Activated CD4-positive, alpha-beta T cell treated with anti-CD3 and anti-CD28 coated beads, Interleukin-2, amount 50 U/mL, for 48 hours (primary cell): ENCODE measurements around the gene SDCBP2.

Source experiments
- DNase-seq, 2 experiments: peaks; one replicate each; pipeline ENCODE4 v3.0.0-alpha.2; 2020

Gene SDCBP2

GRCh38 chr20:1328680-1329330, at the start of gene SDCBP2:
TSS of gene SDCBP2 (minus strand) at chr20:1329139. CDS start at chr20:1320416, 8,723 bp downstream.
- DNase-seq: peak in 1 of 2 experiments; percentile 2

GRCh38 chr20:1378735-1379125, 49.8 kb upstream of the SDCBP2 start:
- DNase-seq: no peak

DNA sequence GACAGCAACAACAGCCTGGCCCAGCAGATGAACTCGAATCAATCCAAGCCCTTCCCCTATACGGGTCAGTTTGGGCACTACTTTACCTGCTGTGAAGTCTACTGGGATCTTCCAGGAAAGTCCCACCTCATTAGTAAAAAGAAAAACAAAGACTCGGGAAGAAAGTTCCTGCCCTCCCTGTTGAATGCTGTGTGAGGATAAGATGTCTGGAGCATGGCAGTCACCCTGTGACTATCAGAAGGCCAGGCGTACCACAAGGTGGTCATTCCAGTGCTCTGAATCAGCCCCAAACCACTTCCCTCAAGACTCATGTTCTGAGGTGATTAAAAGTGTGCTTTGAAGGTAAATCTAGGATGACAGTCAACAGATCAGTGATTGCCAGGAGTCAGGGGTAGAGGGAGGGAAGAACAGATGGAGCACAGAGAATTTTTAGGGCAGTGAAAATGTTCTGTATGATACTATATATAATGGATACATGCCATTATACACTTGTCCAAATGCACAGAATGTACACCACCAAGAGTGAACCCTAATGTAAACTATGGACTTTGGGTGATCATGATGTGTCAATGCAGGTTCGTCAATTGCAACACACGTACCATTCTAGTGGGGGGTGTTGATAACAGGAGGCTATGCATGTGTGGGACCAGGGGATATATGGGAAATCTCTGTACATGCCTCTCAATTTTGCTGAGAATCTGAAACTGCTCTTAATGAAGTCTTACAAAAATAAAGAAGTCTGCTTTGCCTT, 49.2 kb upstream of the SDCBP2 start:
- DNase-seq: no peak

DNA sequence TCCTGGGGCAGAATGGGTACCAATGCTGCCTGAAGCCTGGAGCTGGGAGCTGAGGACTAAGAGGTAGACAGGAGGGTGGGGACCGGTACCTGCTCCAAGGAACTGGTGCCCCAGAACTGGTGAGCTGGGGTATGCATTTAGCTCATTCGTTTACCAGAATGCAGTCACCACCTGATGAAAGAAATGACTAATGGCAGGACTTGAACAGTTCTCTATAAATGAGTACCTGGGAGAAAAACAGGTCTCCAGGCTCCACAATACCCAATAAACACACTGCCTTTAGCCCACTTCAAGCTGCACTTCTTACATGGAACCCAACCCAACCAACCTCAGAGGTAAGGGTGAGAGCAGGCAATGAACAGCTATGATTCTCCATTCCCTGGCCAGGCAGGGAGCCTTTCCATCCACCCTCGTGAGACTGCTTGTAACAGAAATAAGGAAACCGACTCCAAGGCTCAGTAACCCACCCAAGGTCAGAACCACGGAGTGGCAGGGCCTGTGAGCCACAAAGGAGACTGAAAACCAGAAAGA, 48.5 kb upstream of the SDCBP2 start:
- DNase-seq: no peak

- DNase-seq: no peak
Measured at GRCh38 chr20:1376408-1377270, 47.7 kb upstream of the SDCBP2 start.

DNA sequence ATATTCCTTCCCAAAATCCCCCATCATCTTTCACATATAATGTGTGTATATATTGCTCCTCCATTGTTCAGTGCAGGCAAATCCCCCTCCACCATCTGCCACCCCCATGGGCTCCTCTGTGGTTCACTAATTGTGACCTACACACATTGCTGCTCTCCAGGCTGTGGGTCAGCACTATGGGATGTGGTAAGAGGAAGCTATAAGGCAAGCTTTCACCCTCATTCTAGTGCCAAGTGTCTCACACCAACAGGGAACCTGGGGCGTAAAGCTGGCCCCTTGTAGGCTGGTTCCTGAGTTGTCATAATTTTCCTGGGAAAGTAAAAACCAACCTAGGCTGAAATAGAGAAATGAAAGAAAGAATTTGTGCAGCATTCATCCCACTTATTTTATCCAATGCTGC, 47.1 kb upstream of the SDCBP2 start:
- no peak for DNase-seq

GRCh38 chr20:1375515-1375914, 46.6 kb upstream of the SDCBP2 start:
- DNase-seq: no peak

DNA sequence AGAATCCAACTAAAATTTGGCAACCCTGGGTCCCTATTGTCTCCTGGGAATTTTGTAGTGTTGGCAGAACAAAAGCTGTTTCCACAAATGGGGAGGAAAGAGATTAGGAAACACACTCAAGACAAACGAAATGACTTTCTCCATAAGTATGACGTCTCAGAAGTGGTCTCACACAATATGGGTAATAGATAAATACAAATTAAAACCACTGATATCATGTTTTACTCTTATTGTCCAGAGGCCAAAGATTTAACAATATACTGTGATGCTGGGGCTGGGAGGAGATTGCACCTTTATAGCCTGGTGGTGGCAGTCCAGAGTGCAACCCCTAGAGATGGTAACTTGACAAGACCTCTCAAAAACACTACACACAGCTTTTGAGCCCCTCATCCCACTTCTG, 45.3 kb upstream of the SDCBP2 start:
- no peak for DNase-seq

GRCh38 chr20:1373614-1374013, 44.7 kb upstream of the SDCBP2 start:
- DNase-seq: no peak

DNA sequence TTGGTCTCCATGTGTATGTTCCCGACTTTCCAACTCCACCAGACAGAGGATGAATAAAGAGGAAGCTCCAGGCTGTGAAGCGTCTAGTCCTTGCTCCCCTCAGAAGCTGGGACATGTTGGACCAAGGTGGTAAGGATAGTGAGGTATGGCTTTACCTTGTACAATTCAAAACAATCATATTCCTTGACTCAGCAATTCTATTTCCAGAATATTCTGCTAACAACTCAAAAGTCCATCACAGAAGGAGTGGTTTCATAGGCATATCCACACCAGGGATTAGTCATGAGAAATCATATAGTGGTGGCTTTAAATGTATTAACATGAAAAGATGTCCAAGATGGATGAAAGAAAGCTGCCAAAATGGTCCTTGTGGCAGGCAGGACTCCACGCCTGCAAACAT, 44.1 kb upstream of the SDCBP2 start:
- no peak for DNase-seq

DNA sequence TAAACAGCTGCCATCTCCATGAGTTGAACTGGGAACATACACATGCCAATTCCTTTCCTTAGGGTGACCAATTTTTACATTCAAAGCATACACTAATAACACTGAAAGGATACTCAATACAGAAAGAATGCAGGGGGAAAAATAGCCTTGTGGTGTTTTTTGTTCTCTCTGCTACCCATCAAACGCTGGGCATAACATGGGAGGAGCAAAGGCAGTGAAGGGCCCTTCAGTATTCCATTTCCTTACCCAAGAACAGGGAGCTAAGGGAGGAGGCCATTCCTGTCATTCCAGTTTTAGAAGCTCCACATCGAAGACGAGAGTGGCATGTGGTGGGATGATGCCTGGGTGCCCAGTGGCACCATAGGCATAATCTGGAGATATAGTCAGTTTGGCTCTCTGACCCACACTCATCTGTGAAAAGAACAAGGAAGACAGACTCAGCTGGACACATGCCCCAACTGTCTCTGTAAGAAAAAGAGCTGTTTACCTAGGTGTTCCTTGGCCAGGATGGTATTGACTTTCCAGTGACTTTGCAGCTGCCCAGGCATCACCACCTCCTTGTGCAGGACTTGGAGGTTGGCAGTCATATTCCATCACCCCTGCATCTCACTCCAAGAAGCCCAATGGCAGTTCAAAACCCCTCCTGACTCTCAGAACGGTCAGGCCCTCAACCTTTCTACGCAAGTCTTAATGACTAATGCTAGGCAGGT, 43.0 kb upstream of the SDCBP2 start:
- DNase-seq: no peak

GRCh38 chr20:1371202-1371782, 42.4 kb upstream of the SDCBP2 start:
- DNase-seq: no peak

GRCh38 chr20:1370548-1371110, 41.7 kb upstream of the SDCBP2 start:
- no peak for DNase-seq

DNA sequence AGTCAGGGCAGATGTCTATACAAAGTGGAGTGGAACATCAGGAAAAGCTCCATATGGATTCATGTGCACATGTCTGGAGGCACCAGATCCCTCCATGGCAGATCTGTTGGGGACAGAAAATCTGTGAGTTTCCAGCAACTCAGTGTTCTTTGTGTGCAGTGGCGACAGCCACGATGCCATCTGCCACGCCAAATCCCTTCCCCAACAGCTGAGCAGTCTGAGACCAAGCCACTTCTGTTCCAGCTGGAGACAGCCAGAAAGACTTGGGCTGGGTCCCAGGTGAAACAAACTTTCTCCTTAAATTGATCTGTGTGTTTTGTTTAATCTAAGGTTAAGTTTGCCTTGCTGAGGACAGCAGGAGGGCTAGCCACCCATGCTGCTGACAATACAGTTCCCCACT, 41.0 kb upstream of the SDCBP2 start:
- DNase-seq: no peak

DNA sequence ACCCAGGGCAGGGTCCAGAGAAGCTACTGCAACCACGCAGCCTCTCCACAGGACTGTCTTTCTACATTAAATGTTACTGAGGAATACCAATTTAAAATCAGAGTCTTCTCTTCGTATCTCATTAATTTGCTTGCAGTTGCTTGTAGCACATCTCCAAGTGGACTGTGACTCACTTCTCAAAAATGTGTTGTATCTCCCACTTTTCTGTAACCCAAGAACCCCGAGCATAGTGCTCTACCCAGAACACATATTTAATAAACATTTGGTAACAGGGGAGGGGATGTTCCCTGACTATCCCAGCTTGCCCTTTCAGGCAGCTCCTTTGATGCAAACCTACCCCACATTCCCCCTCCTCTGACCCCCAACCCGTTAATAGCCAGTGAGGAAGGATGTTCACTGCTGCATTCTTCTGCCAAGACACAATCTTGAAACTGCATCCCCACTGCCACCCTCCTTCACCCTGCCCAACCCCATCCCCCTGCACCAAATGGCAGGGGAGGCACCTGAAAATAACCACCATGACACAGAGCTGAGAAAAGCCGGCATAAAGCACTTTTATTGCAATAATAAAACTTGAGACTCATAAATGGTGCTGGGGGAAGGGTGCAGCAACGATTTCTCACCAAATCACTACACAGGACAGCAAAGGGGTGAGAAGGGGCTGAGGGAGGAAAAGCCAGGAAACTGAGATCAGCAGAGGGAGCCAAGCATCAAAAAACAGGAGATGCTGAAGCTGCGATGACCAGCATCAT, 39.7 kb upstream of the SDCBP2 start:
- DNase-seq: no peak

DNA sequence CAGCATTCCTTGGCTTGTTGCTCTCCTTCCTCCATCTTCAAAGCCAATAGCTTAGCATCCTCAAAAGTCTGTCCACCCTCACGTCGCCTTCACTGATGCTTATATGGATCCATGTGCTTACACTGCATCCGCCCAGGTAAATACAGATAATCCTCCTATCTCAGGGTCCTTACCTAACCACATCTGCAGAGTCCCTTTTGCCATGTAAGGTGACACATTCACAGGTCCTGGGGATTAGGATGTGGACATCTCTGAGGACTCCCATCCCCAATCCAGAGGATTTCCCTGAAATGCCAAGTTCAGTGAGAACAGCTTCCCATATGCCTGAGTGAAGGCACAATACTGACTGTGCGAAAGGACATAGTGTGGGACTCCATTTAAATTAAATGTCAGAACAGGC, 38.5 kb upstream of the SDCBP2 start:
- no peak for DNase-seq

DNA sequence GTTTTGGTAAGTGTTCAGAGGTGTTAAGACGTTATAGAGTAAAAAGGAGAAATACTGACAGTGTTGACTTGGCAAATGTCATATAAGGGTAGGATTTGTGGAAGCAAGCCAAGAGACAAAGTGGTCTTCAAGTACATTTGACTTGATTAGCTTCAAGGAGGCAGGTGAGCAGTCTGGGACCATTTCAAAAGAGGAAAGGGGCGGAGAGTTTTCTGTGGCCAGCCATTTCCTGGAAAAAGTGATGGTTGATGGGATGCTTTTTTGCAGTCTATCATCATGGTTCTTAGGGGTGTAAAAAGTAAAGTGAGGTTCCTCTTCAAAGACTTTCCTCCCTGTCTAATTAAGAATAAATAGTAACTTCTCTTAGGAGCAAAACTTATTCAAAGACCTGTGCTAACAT, 35.2 kb upstream of the SDCBP2 start:
- DNase-seq: peak in 1 of 2 experiments; percentile 30

GRCh38 chr20:1363522-1363921, 34.6 kb upstream of the SDCBP2 start:
- no peak for DNase-seq

- DNase-seq: peak in 1 of 2 experiments; percentile 33
Measured at GRCh38 chr20:1362484-1362883, 33.5 kb upstream of the SDCBP2 start.

DNA sequence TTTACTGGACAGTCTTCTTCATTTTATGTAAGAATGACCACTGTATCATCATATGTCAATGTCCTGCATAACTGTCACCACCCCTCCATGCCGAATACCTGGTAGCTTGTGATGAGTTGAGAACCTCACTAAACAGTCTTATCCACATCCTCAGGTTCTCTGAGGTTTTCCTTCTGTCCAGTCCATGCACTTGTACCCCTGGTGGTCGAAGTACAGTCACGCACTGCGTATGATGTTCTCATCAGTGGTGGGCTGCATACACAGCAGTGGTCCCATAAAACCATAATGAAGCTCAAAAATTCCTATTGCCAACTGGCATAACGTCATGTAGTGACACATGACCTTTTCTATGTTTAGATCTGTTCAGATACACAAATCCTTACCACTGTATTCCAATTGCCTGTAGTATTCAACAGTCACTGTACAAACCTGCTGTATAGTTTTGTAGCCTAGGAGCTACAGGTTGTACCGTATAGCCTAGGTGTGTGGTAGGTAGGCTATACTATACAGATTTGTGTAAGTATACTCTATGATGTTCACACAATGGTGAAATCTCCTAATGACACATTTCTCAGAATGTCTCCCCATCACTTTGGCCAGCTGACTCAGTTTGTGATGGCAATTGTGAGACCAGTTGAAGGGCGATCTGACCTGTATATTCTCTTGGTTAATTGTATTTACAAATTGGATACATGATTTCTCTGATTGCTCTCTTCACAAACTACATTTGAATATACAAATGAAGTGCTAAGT, 31.3 kb upstream of the SDCBP2 start:
- DNase-seq: no peak
